GM18868 (cell line): ENCODE data around the gene KASH5.

Experiments
- ATAC-seq: cut with Tn5 transposase; IDR thresholded peaks from one replicate; pipeline ENCODE4 v1.9.1; 2021; ENCODE audit warnings: mild to moderate bottlenecking, moderate library complexity; ENCODE audit not compliant: unreplicated experiment

The KASH5 gene

DNA sequence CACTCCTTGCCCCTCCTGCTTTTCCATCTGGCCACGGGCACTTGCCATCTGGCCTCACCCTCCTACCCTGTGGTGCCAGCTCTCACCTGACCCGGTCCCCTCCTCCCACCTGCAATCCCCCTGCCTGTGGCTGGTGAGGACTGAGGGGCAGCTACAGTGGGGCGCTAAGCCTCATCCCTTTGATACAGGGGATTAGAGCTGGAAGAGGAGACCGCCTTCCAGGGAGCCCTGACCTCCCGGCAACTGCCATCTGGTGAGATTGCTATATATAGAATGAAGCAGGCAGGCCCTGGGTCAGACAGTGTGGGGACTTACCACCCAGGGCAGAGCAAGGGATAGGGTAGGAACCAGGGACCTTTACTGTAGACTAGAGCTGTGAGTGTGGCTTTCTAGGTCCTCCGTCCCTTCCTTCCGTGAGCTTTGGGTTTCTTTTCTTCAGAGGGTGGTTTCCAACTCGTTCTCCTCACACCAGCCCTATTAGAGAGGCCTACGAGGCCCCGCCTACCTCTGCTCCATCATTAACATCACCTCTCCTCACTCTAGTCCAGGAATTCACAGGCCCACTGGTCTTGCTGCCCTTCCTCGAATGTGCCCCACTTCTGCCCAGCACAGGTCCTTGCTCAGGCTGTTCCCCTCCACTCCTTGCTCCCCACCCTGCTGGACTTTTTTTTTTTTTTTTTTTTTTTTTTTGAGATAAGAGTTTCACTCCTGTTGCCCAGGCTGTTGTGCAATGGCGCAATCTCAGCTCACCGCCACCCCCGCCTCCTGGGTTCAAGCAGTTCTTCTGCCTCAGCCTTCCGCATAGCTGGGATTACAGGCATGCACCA is 7.7 kb downstream of the KASH5 start:
- ATAC-seq = no peak

DNA sequence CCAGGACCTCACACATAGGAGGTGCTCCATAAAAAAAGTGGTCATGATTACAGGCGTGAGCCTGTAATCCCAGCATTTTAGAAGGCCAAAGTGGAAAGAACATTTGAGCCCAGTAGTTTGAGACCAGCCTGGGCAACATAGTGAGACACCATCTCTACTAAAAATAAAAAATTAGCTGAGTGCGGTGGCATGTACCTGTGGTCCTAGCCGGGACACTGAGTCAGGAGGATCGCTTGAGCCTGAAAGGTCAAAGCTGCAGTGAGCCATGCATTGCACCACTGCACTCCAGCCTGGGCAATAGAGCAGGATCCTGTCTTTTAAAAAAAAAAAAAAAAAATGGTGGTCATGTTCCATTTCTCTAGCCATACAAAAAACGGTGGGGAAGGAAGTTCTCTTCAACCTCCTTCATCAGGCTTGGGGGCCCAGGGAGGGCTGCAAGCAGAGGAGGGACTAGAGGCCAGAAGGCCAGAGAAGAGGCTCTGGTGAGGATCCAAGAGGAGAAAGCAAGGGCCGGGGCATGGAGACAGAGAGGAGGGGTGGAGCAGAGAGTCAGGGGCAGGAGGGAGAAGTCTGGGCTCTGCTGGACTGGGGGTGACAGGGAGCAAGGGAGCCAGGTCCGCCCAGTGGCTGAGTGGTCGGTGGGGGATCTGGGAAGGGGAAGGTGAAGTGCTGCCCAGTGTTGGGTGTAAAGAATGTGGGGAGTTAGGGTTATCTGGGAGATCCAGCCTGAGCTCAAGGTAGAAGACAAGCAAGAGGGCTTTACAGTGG is 8.9 kb downstream of the KASH5 start:
- no peak for ATAC-seq

DNA sequence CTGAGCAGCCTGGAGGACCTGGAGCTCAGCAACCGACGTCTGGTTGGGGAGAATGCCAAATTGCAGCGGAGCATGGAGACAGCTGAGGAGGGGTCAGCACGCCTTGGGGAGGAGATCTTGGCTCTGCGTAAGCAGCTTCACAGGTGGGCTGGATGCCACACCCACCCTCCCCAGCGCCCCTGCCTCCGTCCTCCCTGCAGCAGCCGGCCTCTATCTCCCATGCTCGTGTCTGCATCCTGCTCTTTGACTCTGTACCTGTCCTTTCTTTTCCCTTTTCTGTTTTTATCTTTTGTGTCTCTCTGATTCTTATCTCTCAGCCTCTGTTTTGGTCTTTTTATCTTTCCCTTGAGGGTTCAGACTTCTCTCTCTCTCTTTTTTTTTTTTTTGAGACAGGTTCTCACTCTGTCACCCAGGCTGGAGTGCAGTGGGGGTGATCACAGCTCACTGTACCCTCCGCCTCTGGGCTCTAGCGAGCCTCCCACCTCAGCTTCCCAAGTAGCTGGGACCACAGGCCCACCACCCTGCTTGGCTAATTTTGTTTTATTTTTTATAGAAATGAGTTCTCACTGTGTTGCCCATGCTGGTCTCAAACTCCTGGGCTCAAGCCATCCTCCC is 10.1 kb downstream of the KASH5 start:
- ATAC-seq = no peak

DNA sequence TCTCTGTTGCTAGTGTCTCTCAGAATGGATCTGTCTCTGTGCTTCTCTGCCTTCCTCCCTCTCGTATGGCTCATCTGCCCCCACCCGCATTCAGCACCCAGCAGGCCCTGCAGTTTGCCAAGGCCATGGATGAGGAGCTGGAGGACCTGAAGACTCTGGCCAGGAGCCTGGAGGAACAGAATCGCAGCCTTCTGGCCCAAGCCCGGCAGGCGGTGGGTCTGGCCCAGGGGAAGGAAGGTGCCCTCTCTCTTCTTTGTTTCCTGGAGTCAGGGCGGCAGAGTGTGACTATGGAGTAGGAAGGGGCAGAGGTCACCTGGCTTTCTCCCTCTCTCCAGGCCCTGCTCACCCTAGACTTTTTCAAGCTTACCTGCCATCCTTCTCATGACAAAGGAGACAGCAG is 10.9 kb downstream of the KASH5 start:
- no peak for ATAC-seq

DNA sequence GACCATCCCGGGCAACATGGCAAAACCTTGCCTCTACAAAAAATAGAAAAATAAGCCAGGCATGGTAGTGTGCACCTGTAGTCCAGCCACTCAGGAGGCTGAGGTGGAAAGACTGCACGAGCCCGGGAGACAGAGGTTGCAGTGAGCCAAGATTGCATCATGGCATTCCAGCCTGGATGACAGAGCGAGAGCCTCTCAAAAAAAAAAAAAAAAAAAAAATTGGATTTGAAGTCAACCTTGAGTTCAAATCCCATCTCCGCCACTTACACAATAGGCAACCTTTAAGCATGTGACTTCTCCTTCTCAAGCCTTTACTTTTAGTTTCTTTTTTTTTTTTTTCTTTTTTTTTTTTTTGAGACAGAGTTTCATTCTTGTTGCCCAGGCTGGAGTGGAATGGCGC is 12.0 kb downstream of the KASH5 start:
- no peak for ATAC-seq

DNA sequence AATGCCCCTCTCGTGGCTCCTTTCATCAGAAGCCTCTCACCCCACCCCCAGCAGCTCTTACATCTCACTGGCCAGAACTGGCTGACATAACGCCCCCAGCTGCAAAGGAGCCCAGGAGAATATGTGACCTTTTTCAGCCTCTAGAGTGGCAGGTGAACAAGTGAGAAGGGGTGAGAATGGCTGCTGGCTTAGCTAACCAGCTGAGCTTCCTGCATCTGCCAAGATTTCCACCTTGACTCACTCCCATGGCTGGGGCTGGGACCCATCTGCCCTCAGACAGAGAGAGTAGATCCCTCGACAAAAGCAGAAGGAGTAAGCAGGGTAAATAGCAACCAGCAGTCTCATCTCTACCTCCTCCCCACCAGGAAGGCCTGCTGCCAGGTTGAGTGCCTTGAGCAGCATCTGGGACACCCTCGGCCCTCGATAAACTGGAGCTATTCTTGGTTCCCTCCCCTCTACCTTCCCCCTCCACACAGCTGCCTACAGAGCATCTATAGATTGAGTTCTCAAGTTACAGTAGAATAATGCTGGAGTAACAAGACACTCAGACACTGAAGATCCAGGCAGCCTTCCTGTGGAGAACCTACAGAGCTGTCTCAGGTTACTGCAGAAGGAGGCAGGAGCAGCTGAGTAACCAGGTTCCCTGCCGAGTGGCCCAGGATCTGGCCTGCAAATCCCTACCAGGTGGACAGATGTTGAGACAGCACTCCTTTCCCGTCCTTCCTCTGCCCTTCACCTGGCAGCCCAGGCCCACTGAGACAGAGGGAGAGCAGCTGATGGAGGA is 15.5 kb downstream of the KASH5 start:
- ATAC-seq = no peak

DNA sequence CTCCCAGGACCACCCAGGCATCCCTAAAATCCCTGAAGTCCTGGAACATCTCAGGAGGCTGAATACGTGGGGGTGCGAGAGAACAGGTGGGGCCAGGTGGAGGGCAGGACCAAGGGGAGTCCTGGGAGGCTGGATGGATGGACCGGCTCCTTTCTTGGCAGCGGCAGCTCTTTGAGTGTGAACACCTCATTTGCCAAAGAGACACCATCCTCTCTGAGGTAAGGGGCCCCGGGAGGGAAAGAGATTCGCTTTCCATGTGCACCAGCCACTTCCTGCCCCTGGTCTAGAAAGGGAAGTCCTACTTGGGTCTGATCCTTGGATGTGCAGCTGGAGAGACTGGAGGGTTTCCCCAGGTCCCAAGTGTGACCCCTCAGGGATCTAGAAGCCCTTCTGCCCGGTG is 19.0 kb downstream of the KASH5 start:
- no peak for ATAC-seq

DNA sequence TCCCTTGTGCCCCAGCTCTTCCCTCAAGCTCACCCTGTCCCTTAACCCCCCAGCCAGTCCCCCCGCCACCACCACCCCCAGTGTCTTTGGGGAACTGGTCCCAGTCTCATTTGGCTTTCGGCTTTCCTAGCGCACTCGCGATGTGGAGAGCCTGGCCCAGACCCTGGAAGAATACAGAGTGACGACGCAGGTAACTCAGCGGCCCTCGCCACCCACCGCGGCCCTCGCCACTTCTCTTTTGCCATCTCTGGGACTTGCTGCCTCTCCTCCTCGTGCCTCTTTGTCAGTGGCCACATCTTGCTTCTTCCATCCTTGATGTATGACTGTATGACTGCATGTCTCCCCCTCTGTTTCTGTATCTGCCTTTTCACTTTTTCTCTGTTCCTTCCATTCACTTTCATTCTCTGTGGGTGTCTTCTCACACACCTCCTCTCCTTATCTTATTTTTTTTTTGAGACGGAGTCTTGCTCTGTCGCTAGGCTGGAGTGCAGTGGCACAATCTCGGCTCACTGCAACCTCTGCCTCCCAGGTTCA is 19.5 kb downstream of the KASH5 start:
- no peak for ATAC-seq

DNA sequence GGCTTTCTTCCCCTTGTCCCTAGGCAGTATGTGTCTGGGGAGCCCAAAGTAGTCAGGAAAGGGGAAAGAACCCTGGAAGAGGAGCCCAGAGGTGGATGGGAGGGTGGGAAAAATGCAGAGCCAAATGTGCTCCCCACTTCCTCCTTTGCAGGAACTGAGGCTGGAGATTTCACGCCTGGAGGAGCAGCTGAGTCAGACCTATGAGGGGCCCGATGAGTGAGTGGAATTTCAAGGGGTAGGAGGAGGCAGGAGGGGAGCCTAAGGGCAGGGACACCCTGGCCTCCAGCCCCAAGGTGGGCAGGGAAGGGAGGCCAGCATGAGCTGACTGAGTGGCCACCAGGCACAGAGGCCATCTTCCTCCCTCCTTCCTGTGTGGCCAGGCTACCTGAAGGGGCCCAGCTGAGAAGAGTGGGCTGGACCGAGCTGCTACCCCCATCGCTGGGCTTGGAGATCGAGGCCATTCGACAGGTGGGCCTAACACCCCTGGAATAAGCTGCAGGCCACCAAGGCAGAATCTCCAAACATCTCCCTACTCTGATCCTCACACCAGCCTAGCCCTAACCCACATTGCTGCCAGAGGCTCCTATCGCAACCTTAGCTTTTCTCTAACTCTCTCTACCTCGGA is 20.9 kb downstream of the KASH5 start:
- ATAC-seq = no peak

DNA sequence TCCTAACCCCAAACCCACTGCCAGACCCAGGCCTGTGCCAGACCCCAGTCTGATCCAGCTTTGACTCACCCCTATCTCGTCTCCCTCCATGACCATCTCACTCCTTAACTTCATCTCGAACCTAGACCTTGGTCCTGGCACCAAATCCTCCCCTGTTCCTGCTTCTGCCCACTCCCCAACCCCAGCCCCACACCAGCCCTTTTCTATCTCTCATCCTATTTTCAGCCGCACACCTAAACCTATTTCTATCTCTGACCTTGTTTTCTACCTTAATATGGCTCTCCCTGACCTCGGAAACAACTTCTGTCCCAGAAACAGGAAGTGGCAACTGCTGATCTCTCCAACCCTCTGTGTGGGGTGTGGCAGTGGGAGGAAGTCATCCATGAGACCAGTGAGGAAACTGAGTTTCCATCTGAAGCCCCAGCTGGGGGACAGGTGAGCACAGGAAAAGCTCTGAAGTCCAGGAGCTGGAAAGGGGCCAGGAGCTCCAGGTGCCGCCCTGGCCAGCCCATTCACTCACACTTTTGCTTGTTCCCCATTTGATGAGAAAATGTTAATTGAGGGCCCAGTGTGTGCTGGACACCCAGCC is 21.5 kb downstream of the KASH5 start:
- no peak for ATAC-seq

DNA sequence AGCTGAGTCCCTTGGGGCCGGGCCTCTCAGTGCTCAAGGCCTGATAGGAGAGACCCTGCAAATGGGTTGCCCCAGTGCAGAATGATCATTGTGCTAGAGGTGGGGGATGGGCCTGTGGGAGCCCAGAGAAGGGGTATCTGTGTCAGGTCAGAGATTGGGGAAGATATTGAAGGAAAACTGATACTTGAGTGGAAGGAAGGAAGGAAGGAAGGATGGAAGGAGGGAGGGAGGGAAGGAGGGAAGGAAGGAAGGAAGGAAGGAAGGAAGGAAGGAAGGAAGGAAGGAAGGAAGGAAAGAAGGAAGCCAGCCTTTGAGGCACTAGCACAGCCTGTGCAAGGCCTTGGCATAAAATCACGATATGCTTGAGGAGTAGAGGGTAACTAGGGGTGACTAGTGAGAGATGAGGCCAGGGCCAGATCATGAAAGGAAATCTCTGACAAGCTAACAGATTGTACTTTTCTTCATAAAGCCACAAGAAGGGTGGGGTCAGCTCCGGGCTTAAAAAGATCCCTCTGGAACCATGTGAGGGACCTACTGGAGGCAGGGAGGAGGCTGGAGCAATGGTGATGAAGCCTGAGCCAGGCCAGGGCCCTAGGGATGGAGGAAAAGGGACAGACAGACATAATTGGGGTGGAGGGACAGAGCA is 23.8 kb downstream of the KASH5 start:
- ATAC-seq = no peak

DNA sequence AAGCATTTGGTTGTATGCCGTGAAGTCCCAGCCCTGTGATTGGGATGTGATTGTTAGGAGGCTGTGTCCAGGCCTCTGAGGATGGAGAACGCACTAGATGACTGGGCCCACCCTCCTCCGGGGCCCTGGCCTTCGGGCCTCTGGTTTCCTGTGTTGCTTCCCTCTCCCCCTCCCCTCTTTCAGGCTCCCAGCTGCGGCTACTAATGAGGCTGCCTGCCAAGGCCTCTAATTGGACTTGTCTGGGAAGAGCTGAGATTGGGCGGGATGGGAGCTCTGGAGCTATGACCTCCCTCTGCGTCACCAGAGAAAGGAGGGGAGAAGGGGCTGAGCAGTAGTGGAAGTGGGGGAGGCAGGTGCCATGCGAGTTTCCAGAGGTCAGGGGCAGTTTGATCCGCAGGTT is 25.3 kb downstream of the KASH5 start:
- no peak for ATAC-seq

DNA sequence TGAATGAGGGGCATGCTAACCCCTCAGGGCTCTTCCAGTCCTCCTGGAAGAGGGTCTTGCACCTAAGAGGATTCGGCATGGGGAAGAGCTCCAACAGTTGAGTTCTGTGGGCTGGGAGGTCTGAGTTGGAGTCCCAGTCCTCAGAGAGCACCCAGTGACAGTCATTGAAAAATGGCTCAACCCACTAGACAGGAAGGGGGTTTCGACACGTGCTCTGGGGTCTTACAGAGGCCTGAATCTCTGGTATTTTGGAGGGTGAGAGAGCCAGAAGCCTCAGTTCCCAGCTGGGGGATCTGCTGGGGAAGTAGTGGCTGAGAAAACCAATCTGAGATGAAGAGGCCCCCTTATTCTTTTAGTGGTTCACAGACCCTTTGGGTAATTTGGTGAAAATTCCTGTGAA is 26.2 kb downstream of the KASH5 start:
- ATAC-seq = no peak

DNA sequence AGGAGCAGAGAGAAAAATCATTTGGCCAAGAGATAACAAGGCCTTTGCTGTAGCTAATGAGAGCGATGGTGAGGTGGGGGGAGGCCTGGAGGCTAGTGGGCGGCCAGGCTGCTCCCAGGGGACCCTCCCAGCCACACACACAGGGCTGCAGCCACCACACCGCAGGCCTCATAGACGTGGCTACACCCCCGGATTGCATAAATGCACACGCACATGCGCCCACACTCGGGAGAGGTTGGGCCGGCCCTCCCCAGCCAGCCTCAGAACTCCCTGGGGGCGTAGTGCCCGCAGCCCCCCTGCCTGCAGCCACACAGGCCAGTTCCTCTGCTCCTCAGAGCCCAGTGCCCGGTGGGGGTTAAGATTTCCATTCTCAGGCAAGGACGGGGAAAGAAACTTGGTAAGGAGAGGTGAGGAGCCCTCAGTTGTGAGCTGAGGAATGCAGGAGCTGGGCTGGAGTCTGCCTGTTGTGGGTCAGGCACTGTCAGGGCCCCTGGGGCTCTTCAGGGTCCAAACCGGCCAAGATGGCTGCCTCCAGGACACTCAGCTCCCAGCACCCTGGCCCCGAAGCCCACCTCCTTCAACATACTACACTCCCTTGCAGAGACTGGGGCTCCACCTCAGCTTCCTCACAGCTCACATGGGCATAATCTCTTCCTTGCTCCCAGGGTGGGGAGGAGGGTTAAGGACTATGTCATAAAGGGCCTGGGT is 27.2 kb downstream of the KASH5 start:
- peak; percentile 39 for ATAC-seq

DNA sequence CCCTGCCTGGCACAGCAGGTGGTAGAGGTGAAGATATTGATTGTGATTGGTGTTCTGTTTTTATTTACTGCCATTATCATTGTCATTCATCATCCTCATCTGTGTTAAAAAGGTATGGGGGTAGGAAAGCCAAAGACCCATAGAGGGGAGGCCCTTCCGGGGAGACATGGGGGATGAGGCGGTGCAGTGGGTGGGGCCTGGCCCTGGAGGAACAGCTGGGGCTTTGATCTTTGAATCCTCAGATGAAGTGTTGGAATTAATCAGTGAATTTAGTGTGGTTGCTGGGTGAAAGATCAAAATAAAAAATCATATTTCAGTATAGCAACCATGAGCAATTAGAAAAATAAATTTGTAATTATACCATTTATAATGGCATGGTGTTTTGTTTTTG is 27.8 kb downstream of the KASH5 start:
- ATAC-seq = no peak

DNA sequence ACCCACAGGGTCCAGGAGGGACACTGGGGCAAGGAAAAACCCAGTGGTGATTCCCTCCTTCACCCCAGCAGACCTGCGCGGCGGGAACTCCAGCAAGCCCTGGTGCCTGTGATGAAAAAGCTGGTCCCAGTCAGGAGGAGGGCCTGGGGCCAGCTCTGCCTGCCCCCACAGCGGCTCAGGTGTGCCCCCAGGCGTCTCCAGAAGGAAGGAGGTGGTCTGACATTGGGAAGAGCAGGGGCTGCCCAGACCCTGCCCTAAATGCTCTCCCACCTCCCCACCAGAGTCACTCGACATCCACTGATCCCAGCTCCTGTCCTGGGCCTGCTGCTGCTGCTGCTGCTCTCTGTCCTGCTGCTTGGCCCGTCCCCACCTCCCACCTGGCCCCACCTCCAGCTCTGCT is 29.0 kb downstream of the KASH5 start:
- no peak for ATAC-seq

DNA sequence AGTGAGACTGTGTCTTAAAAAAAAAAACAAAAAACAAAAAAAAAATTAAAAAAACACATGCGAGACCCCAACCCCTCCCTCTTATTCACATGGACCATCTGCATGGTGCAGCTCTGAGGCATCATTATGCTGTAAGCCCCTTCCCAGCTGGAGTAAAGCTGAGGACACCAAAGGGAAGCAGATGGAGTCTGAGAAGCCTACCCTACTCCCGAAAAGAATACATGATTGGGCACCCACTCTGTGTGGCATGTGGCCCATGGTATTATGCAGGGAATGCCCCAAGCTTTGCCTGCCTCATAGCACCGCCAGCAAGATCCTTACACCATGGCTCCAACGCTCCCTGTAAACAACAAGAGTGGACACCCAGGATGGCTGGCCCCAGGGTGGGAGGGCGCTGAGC is 30.5 kb downstream of the KASH5 start:
- no peak for ATAC-seq

DNA sequence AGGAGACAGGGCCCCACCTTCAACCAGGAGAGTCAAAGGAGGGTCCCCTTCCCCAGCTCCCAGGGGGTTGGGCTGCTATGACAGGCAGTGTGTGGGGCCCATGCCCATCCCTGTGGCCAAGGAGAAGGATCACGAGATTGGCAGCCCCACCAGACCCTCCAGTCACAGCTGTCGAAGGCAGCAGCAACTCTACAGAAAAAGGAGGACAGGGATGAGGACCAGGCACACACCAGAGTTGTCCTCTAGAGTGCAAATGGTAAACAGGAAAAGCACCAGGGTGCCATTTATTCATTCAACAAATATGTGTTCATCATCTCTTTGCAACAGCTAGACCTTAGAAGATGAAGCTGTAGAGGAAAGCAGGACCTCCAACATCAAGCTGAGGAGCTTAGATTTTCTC is 31.1 kb downstream of the KASH5 start:
- no peak for ATAC-seq

DNA sequence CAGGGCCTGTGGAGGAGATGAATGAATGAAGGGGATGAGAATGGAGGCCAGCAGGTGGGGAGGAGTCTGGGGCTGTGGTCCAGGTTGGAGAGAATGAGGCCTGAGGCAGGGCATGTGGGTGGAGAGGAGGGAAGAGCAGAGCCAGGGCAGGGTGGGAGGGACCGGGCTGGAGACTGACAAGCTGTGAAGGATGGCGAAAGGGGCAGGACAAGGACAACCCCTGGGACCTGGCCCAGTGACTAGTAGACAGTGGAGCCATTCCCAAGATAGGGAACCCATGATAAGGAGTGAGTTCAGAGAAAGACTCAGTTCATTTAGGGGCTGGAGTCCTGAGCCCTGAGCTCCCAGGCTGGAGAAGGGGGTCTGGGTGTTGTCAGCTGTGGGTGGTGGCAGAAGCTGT is 32.2 kb downstream of the KASH5 start:
- no peak for ATAC-seq
